GM21447 (cell line): ENCODE data around the gene ATP5F1C.

Source experiments
- ATAC-seq: cut with Tn5 transposase; IDR thresholded peaks from one replicate; pipeline ENCODE4 v1.9.1; 2021; ENCODE audit not compliant: unreplicated experiment

Gene ATP5F1C

GRCh38 chr10:7836571-7836970 is 48.6 kb downstream of the ATP5F1C start:
- ATAC-seq = no peak

DNA sequence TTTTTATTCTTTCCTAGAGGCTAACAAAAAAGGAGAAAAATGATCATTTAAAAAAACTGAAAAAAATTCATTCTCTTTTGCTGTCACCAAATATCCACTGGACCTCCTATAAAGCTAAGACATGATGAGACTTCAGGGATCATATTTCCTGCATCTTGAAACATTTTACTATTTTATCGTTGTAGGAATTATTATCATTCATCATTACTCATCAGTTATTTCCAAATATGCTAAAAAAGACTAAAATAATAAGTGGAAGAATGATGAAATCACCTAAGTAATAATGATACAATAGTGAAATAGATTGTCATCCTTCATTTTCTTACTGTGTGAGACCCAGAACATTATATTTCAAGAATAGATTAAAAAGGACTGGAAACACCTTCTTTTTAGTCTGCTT is 58.6 kb downstream of the ATP5F1C start:
- no peak for ATAC-seq

GRCh38 chr10:7853226-7853842 is 65.4 kb downstream of the ATP5F1C start:
- ATAC-seq = no peak

DNA sequence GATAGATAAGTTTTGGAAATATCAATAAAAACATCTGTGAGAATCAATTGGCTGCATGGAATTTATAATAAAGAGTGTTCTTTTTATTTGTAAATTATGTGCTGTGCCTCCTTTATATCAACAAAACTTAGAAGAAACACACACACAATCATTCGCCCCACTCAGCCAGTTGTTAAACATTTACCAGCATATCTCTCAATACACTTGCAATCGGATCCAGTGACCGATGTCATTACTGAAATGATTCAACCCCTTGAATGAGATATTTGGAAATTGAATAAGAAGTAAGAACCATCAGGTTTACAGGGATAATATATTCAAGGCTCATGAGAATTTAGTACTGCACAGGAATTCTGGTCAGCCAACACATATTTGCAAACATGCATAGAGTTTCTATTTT is 65.9 kb downstream of the ATP5F1C start:
- ATAC-seq = no peak

GRCh38 chr10:7855205-7855604 is 67.2 kb downstream of the ATP5F1C start:
- no peak for ATAC-seq

DNA sequence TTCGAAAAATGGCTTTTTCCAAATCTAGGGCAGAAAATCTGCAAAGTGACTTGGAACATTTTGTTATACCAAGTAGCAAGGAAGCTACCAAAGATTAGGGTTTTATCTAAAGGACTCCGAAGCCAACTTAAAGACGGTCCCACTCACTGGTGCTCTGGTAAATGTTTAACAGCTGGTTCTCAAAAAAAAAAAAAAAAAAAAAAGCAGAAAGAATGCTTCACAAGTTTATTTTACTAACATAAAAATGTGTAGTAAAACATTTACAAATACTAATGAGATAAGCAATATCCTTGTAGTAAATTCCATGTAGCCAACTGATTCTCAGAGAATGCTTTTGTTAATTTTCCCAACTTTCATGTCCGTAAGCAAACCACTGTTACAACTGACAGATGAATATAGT is 68.7 kb downstream of the ATP5F1C start:
- ATAC-seq = no peak

DNA sequence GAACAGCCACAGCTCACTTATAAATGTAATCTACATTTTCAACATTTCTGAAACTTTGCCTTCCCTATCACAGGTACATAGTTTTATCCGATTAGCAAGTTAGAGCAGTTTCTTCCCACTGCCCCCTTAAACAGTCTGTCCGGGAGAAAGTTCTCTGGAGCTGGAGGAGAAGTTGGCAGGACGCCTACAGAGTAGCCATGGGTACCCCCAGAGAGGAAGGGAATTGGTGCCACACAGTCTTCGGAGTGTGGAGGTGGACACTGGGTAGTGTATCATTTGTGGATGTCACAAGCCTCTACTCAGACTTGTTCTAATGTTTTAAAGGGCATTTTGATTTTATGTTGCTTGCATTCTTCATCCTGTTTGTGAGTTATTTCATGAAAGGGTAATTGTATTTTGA is 69.3 kb downstream of the ATP5F1C start:
- ATAC-seq = no peak
